ENCODE measurements around the gene PAQR8. TPM values are rescaled to one million over a fixed set of nuclear protein-coding genes. Genes with fewer than 3 reads are reported as not detected.

The PAQR8 gene
- total RNA-seq, result 1 to 10 TPM; 1.8 to 7.5 (median 3.6) TPM
- polyA plus RNA-seq, result 1 to 10 TPM; 1.3 to 3.7 TPM
- long read RNA-seq, donor 1, full-length matches to known transcripts, result 12 of 23 reads
- long read RNA-seq, donor 1, partial matches to known transcripts, result 10 of 23 reads
- long read RNA-seq, donor 1, other reads (novel, unspliced or antisense), result 1 of 23 reads
- long read RNA-seq, donor 2, full-length matches to known transcripts, result 4 of 4 reads
- long read RNA-seq, donor 2, partial matches to known transcripts, result 0 of 4 reads
- long read RNA-seq, donor 2, other reads (novel, unspliced or antisense), result 0 of 4 reads
- long read RNA-seq, donor 3, full-length matches to known transcripts, result 11 of 11 reads
- long read RNA-seq, donor 3, partial matches to known transcripts, result 0 of 11 reads
- long read RNA-seq, donor 3, other reads (novel, unspliced or antisense), result 0 of 11 reads

DNA sequence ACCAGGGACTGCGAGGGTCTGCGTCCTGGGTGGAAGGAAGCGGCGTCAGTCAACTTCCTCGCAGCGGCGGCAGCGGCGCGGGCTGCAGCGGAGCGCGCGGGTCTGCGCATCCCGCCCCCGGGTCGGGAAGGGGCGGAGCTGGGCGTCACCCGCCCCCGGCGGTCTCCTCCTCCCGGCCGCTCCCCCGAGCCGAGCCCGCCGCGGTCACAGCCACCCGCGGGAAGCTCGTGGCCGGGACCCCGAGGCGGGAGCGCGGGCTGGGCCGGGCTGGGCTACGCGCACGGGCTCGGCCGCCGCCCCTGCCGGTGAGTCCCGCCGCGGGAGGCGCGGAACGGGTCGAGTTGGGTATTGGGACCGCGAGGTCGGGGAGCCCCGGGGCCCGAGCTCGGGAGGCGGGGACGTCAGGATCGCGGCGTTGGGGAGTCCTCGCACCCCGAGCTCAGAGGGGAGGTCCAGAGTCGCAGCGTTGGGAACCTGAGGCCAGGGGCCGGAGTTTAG lies at the start of gene PAQR8:
TSS of gene PAQR8 (plus strand) at position 207 of the 498 bp plus-strand sequence. CDS start 41,063 bp downstream, outside the sequence.
- Histone ChIP-seq H3K9me3 (no peaks in the 10 kb centered on the region), H3K27ac (peak within 1 kb of the TSS; percentile 49 to 90 (median 82)), H3K27me3 (no peaks in the 10 kb centered on the region), H3K36me3 (no peaks in the 10 kb centered on the region), H3K4me3 (peak within 1 kb of the TSS; percentile 69 to 95 (median 88)), H3K4me1 (peaks cover 0 to 25% (median 14%) of the 10 kb centered on the region in 12 donors)
- peak in 1 of 2 donors; percentile 67 for TF ChIP-seq POLR2A (IDR thresholded peaks at IDR 0.05)
- TF ChIP-seq, protein P1, sequence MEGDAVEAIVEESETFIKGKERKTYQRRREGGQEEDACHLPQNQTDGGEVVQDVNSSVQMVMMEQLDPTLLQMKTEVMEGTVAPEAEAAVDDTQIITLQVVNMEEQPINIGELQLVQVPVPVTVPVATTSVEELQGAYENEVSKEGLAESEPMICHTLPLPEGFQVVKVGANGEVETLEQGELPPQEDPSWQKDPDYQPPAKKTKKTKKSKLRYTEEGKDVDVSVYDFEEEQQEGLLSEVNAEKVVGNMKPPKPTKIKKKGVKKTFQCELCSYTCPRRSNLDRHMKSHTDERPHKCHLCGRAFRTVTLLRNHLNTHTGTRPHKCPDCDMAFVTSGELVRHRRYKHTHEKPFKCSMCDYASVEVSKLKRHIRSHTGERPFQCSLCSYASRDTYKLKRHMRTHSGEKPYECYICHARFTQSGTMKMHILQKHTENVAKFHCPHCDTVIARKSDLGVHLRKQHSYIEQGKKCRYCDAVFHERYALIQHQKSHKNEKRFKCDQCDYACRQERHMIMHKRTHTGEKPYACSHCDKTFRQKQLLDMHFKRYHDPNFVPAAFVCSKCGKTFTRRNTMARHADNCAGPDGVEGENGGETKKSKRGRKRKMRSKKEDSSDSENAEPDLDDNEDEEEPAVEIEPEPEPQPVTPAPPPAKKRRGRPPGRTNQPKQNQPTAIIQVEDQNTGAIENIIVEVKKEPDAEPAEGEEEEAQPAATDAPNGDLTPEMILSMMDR (IDR thresholded peaks at IDR 0.05), result peak in 1 of 12 donors; percentile 4
- ATAC-seq (peak; percentile 83 to 99 (median 96)), DNase-seq (peak; percentile 85 to 93 (median 88))
- intact Hi-C loops (cut with DNase I), result loop anchor here in 9 of 10 donors (2.0 to 10.0 kb wide), 6 partner anchors 60 to 80 kb away; partner anchors contain the start of gene MCM3 (in 6 of the 9)
- WGBS, 4 donors, result 0 to 1% (median 0%) methylated on average over 5 to 69 of the region's 69 CpGs

GRCh38 chr6:52312461-52312860 lies 49.5 kb upstream of the PAQR8 start:
- no peak for DNase-seq
- ATAC-seq, result no peak
- no peaks in the 10 kb centered on the region for H3K9me3 ChIP-seq
- intact Hi-C loops (cut with DNase I), result no loop called here
- H3K36me3 ChIP-seq, result no peaks in the 10 kb centered on the region
- TF ChIP-seq, protein P1 (IDR thresholded peaks at IDR 0.05), result no peak
- no peak for TF ChIP-seq POLR2A (IDR thresholded peaks at IDR 0.05)
- H3K4me3 ChIP-seq, result no peak overlapping the region
- WGBS, 4 donors, result 82 to 85% (median 84%) methylated on average over 2 of the region's 2 CpGs
- no peak overlapping the region for H3K27ac ChIP-seq
- peaks cover 0 to 24% (median 0%) of the 10 kb centered on the region in 12 donors for H3K4me1 ChIP-seq
- no peaks in the 10 kb centered on the region for H3K27me3 ChIP-seq

- no peak for DNase-seq
- H3K36me3 ChIP-seq, result no peaks in the 10 kb centered on the region
- H3K9me3 ChIP-seq, result no peaks in the 10 kb centered on the region
- H3K4me1 ChIP-seq, result peaks cover 0 to 21% (median 0%) of the 10 kb centered on the region in 12 donors
- no peak for TF ChIP-seq POLR2A (IDR thresholded peaks at IDR 0.05)
- TF ChIP-seq, protein P1 (IDR thresholded peaks at IDR 0.05), result no peak
- H3K27ac ChIP-seq, result no peak overlapping the region
- H3K27me3 ChIP-seq, result no peaks in the 10 kb centered on the region
- ATAC-seq, result no peak
- intact Hi-C loops (cut with DNase I), result no loop called here
- 86 to 97% (median 91%) methylated on average over 2 of the region's 2 CpGs for WGBS, 4 donors
- H3K4me3 ChIP-seq, result no peak overlapping the region
These were observed 47.2 kb upstream of the PAQR8 start for GRCh38 chr6:52314752-52315151.

GRCh38 chr6:52317211-52317610 lies 44.7 kb upstream of the PAQR8 start:
- no peak overlapping the region for H3K4me3 ChIP-seq
- WGBS, 4 donors, result 77 to 90% (median 85%) methylated on average over 1 of the region's 1 CpG
- no peak overlapping the region for H3K27ac ChIP-seq
- no peaks in the 10 kb centered on the region for H3K27me3 ChIP-seq
- no peaks in the 10 kb centered on the region for H3K9me3 ChIP-seq
- TF ChIP-seq, protein P1 (IDR thresholded peaks at IDR 0.05), result no peak
- H3K4me1 ChIP-seq, result peaks cover 0 to 17% (median 0%) of the 10 kb centered on the region in 12 donors
- no peak for DNase-seq
- intact Hi-C loops (cut with DNase I), result no loop called here
- ATAC-seq, result no peak
- no peaks in the 10 kb centered on the region for H3K36me3 ChIP-seq

Measured in heart left ventricle (tissue), 16 donors.